Measurements from ENCODE around the gene CHST13.

Gene CHST13

DNA sequence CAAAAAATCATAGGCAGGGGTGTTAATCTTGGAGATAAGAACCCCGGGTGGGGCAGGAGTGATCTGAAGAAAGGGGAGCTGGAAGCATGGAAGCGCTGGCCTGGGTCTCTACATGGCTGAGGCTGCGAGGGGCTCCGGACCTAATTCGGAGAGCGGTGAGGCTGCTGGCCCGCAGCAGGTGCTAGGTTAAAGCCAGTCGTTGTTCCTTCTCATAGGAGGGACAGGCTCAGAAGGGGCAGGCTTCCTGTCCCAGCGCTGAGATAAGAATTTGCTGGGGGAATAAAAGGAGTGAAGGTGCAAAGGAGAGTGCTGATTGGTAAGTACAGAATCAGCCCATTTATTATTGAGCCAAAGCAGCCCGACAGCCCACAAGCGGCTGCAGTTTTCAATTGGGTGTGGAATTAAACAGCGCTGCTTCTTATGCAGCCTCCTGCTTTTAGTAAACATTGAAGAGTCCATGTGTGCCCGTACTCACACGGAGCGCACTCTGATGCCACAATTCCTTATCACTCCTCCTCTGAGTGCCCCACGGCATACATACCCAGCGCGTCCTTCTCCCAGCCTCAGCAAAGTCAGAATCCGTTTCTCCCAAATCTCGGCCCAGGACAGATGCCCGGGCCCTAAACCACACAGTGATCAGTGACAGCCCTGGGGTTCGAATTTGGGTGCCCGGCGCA, 17.1 kb downstream of the CHST13 start:
- H3K9me3 Mint-ChIP-seq, result peaks cover 5% of the 10 kb centered on the region
- H3K4me3 Mint-ChIP-seq, result no peak overlapping the region
- peak; percentile 2 for DNase-seq
- H3K27me3 Mint-ChIP-seq, result peaks cover 18% of the 10 kb centered on the region
- peak overlapping the region; percentile 49 for H3K27ac Mint-ChIP-seq
- CTCF ChIA-PET, result no interaction called here
- peaks cover 3% of the 10 kb centered on the region for H3K4me1 Mint-ChIP-seq
- peaks cover 2% of the 10 kb centered on the region for H3K36me3 Mint-ChIP-seq

- peak; percentile 14 for DNase-seq
- H3K4me3 Mint-ChIP-seq, result no peak overlapping the region
- H3K27ac Mint-ChIP-seq, result no peak overlapping the region
- H3K36me3 Mint-ChIP-seq, result peaks cover 2% of the 10 kb centered on the region
- peaks cover 3% of the 10 kb centered on the region for H3K4me1 Mint-ChIP-seq
- H3K27me3 Mint-ChIP-seq, result peaks cover 18% of the 10 kb centered on the region
- H3K9me3 Mint-ChIP-seq, result peaks cover 5% of the 10 kb centered on the region
- CTCF ChIA-PET, result no interaction called here
Measured at GRCh38 chr3:126541628-126542339, 17.8 kb downstream of the CHST13 start.

- peak; percentile 9 for DNase-seq
- H3K4me3 Mint-ChIP-seq, result no peak overlapping the region
- peaks cover 3% of the 10 kb centered on the region for H3K4me1 Mint-ChIP-seq
- peaks cover 5% of the 10 kb centered on the region for H3K9me3 Mint-ChIP-seq
- H3K36me3 Mint-ChIP-seq, result peaks cover 2% of the 10 kb centered on the region
- H3K27ac Mint-ChIP-seq, result no peak overlapping the region
- H3K27me3 Mint-ChIP-seq, result peaks cover 18% of the 10 kb centered on the region
- CTCF ChIA-PET, result no interaction called here
Measured at GRCh38 chr3:126542340-126543241, 18.6 kb downstream of the CHST13 start.

DNA sequence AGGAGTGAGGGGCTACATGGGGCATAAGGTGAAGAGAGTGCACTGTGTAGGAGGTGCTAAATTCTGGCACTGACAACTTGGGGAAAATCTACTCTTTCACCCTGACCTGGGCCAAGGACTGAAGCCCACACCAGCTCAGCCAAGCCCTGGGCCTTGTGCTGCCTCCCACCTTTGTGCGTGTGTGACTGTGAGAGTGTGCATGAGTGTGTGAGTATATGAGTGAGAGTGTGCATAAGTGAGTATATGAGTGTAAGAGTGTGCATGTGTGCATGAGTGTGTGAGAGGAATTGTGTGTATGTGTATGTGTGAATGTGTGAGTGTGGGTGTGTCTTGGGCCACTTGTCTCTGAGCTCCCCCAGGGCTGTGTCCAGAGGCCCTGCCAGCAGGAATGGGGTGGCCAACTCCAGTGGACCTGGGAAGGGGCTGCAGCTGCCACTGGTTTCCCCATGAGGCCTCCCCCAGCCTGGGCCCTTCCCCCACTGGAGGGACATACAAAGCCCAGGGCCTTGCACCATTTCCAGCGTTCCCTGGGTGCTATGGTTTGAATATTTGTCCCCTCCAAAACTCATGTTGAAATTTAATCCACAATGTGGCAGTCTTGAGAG, 19.6 kb downstream of the CHST13 start:
- Mint-ChIP-seq H3K27me3 (peaks cover 18% of the 10 kb centered on the region), H3K4me1 (peaks cover 3% of the 10 kb centered on the region), H3K36me3 (peaks cover 2% of the 10 kb centered on the region), H3K4me3 (no peak overlapping the region), H3K9me3 (peaks cover 5% of the 10 kb centered on the region), H3K27ac (no peak overlapping the region)
- CTCF ChIA-PET, result no interaction called here
- peak; percentile 7 for DNase-seq

GRCh38 chr3:126544596-126545281, 20.8 kb downstream of the CHST13 start:
- DNase-seq, result no peak

DNA sequence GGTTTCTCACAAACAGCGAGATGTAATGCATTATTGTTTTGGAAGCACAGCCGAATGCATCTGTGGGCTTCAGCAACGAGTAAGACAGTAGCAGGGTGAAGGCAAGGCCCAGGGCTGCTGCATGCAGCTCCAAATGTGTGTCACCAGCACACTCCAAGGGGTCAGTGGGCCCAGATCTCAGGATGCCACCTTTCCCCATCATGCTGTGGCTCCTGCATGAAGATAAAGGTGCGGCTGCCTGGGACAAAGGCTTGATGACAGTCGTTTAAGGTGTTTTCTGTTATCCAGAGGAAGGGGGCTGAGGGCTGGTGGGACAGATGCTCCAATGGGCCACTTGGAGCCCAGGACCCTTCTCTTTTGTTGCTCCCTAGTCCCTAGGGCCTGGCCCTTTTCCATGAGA, 21.6 kb downstream of the CHST13 start:
- CTCF ChIA-PET, result no interaction called here
- H3K36me3 Mint-ChIP-seq, result no peaks in the 10 kb centered on the region
- H3K4me3 Mint-ChIP-seq, result no peak overlapping the region
- H3K9me3 Mint-ChIP-seq, result peaks cover 1% of the 10 kb centered on the region
- H3K27ac Mint-ChIP-seq, result no peak overlapping the region
- DNase-seq, result no peak
- H3K4me1 Mint-ChIP-seq, result peaks cover 3% of the 10 kb centered on the region
- H3K27me3 Mint-ChIP-seq, result peaks cover 17% of the 10 kb centered on the region

More at GRCh38 chr3:126544596-126545281, 20.8 kb downstream of the CHST13 start:
- peaks cover 19% of the 10 kb centered on the region for H3K27me3 Mint-ChIP-seq
- peaks cover 4% of the 10 kb centered on the region for H3K9me3 Mint-ChIP-seq
- peaks cover 3% of the 10 kb centered on the region for H3K4me1 Mint-ChIP-seq
- CTCF ChIA-PET, result no interaction called here
- H3K4me3 Mint-ChIP-seq, result no peak overlapping the region
- peaks cover 2% of the 10 kb centered on the region for H3K36me3 Mint-ChIP-seq
- H3K27ac Mint-ChIP-seq, result no peak overlapping the region

- peak; percentile 5 for DNase-seq
- Mint-ChIP-seq H3K27ac (no peak overlapping the region), H3K27me3 (peaks cover 16% of the 10 kb centered on the region), H3K4me3 (no peak overlapping the region), H3K9me3 (peaks cover 1% of the 10 kb centered on the region), H3K4me1 (no peaks in the 10 kb centered on the region), H3K36me3 (no peaks in the 10 kb centered on the region)
- CTCF ChIA-PET, result no interaction called here
Measured at GRCh38 chr3:126546013-126546412, 22.1 kb downstream of the CHST13 start.

DNA sequence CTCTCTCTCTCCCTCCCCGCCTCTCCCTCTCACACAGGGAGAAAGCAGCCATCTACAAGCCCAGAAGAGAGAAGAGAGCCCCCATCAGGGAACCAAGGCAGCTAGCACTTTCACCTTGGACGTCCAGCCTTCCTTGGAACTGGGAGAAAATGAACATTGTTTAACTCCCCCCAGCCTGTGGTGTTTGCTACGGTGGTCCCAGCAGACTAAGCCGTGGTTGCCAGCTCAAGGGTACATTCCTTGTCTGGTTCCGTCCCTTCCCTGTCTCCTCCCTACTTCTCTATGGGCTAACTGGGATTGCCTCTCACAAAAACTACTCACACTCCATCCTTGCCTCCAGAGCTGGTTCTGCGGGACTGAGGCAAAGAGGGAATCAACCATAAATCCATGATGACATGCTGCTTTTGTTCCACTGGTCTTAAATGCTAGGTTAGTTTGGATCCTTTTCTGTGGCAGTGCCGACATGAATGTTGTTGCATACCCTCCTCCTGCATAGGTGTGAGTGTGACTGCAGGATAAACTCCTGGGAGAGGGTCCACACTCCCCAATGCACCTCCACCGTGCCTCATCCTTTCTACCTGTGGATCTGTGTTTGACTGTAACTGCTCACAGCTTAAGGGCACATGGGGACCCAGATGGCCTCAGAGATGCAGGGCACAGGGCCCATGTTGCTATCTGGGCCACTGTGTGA, 22.7 kb downstream of the CHST13 start:
- peak; percentile 5 for DNase-seq
- no peaks in the 10 kb centered on the region for H3K4me1 Mint-ChIP-seq
- H3K4me3 Mint-ChIP-seq, result no peak overlapping the region
- H3K27ac Mint-ChIP-seq, result no peak overlapping the region
- H3K9me3 Mint-ChIP-seq, result no peaks in the 10 kb centered on the region
- CTCF ChIA-PET, result no interaction called here
- peaks cover 14% of the 10 kb centered on the region for H3K27me3 Mint-ChIP-seq
- H3K36me3 Mint-ChIP-seq, result no peaks in the 10 kb centered on the region

- H3K27ac Mint-ChIP-seq, result no peak overlapping the region
- CTCF ChIA-PET, result interaction anchor here (1.4 kb wide), 1 partner anchor 25 kb away, joined by 3 read pairs; no protein-coding TSS in a partner anchor
- peaks cover 14% of the 10 kb centered on the region for H3K27me3 Mint-ChIP-seq
- DNase-seq, result peak; percentile 4
- no peaks in the 10 kb centered on the region for H3K36me3 Mint-ChIP-seq
- H3K4me1 Mint-ChIP-seq, result no peaks in the 10 kb centered on the region
- H3K4me3 Mint-ChIP-seq, result no peak overlapping the region
- no peaks in the 10 kb centered on the region for H3K9me3 Mint-ChIP-seq
Measured at GRCh38 chr3:126547721-126548120, 23.8 kb downstream of the CHST13 start.

- Mint-ChIP-seq H3K36me3 (no peaks in the 10 kb centered on the region), H3K27ac (no peak overlapping the region), H3K27me3 (peaks cover 17% of the 10 kb centered on the region), H3K9me3 (no peaks in the 10 kb centered on the region), H3K4me3 (no peak overlapping the region), H3K4me1 (no peaks in the 10 kb centered on the region)
- peak; percentile 10 for DNase-seq
- CTCF ChIA-PET, result interaction anchor here (1.4 kb wide), 1 partner anchor 26 kb away, joined by 3 read pairs; no protein-coding TSS in a partner anchor
Measured at GRCh38 chr3:126548556-126549466, 24.9 kb downstream of the CHST13 start.

- no peaks in the 10 kb centered on the region for H3K9me3 Mint-ChIP-seq
- H3K36me3 Mint-ChIP-seq, result no peaks in the 10 kb centered on the region
- DNase-seq, result peak; percentile 17
- CTCF ChIA-PET, result no interaction called here
- H3K4me3 Mint-ChIP-seq, result no peak overlapping the region
- H3K4me1 Mint-ChIP-seq, result no peaks in the 10 kb centered on the region
- H3K27me3 Mint-ChIP-seq, result peaks cover 17% of the 10 kb centered on the region
- no peak overlapping the region for H3K27ac Mint-ChIP-seq
Measured at GRCh38 chr3:126549861-126550487, 26.0 kb downstream of the CHST13 start.

DNA sequence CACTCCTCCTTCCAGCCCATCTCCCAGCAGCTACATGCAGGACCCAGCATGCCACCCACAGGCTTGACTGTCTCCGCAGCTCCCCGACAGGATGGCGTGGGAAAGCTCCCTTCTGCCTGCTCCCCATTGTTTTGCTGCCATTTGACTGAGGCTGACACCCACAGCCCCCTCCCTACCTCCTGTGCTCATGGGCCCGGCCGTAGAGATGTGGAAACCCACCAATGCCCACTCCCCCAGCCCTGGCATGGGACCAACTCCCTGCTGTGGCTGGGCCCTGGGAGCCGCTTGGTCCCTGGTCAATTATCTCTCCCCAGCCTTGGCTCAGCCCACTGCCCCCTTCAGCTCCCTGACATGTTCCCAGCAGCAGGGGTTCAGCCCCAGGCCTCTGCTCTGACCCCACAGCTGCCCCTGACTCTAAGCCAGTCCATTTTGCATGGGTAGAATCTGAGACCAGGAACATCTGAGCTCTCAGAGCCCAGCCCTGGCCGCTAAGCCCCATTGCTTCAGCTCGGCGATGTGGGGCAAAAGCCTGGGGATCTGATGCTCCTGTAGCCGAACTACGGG, 26.6 kb downstream of the CHST13 start:
- no peaks in the 10 kb centered on the region for H3K36me3 Mint-ChIP-seq
- H3K4me3 Mint-ChIP-seq, result no peak overlapping the region
- CTCF ChIA-PET, result interaction anchor here (1.0 kb wide), 1 partner anchor 10 kb away, joined by 4 read pairs; no protein-coding TSS in a partner anchor
- DNase-seq, result no peak
- no peaks in the 10 kb centered on the region for H3K9me3 Mint-ChIP-seq
- H3K27ac Mint-ChIP-seq, result no peak overlapping the region
- peaks cover 17% of the 10 kb centered on the region for H3K27me3 Mint-ChIP-seq
- H3K4me1 Mint-ChIP-seq, result no peaks in the 10 kb centered on the region
